Measurements from ENCODE around the gene ATG16L1.

GRCh38 chr2:233223059-233223894 lies 28.2 kb upstream of the ATG16L1 start:
- TF ChIP-seq CTCF (IDR thresholded peaks at IDR 0.05) = no peak
- no peak for TF ChIP-seq POLR2A (IDR thresholded peaks at IDR 0.05)
